ENCODE results near the gene CLCA4. TPM values are rescaled to one million over a fixed set of nuclear protein-coding genes. Genes with fewer than 3 reads are reported as not detected.

The CLCA4 gene
- total and polyA plus RNA-seq, 2 of the 4 experiments (the other 2 are of a cell fraction): not detected

- no peak overlapping the region for H4K91ac ChIP-seq (ENCODE audit: insufficient read depth, low read depth, low read length)
- intact Hi-C loops (cut with micrococcal nuclease) (no loop called here), in situ Hi-C loops (cut with MboI; ENCODE audit: low sequenced_read_pairs) (no loop called here), dilution Hi-C loops (cut with HindIII; ENCODE audit: low sequenced_read_pairs, unreplicated experiment) (no loop called here)
- DNase-seq (no peak), ATAC-seq (ENCODE audit: low read depth) (no peak)
- H3K9ac ChIP-seq (ENCODE audit: low read depth, low read length): no peak overlapping the region
- no peak overlapping the region for H2BK20ac ChIP-seq (ENCODE audit: low read depth, low read length)
- H3K4ac ChIP-seq (ENCODE audit: low read depth, low read length): no peak overlapping the region
- WGBS, 2 experiments (ENCODE audit: extremely low coverage in 2 of 2, insufficient read length in 1 of 2): 53% methylated on average over 4 of the region's 5 CpGs; no CpG with 5 or more reads in 1 of the 2 experiments
- H3K79me1 ChIP-seq (ENCODE audit: low read depth in 1 of 2, low read length in 2 of 2): no peaks in the 10 kb centered on the region
- H3K4me1 ChIP-seq (ENCODE audit: control insufficient read depth, insufficient read depth, low read length): no peaks in the 10 kb centered on the region
- CTCF ChIA-PET: no interaction called here
- H3K4me2 ChIP-seq (ENCODE audit: low read depth, low read length): no peak overlapping the region
- no peaks in the 10 kb centered on the region for H4K20me1 ChIP-seq (ENCODE audit: insufficient read depth, low read length)
- no TSS peak for BruUV-seq (replicated peaks)
- no peak overlapping the region for H2AFZ ChIP-seq (replicated peaks; ENCODE audit: low read length, poor library complexity)
- no peak overlapping the region for H3K14ac ChIP-seq (replicated peaks; ENCODE audit: low read depth, low read length)
- TF ChIP-seq BHLHE40 (IDR thresholded peaks at IDR 0.05; ENCODE audit: low read depth, low read length): no peak
- no peak for TF ChIP-seq CHD1 (IDR thresholded peaks at IDR 0.05; ENCODE audit: low read depth, low read length)
- H3K4me3 ChIP-seq (ENCODE audit: insufficient read depth, low read depth, low read length): no peak overlapping the region
- no peak overlapping the region for H3K23ac ChIP-seq (ENCODE audit: low read depth, low read length)
- no peak overlapping the region for H2BK5ac ChIP-seq (ENCODE audit: low read depth, low read length, poor library complexity, severe bottlenecking)
- H2AK9ac ChIP-seq (replicated peaks; ENCODE audit: low read depth, low read length, poor library complexity): no peak overlapping the region
- H2AK5ac ChIP-seq (ENCODE audit: low read depth, low read length): no peak overlapping the region
- H3K56ac ChIP-seq (ENCODE audit: extremely low read depth, insufficient read depth, low read length): no peak overlapping the region
- H3K36me3 ChIP-seq (ENCODE audit: control insufficient read depth, insufficient read depth, low read length): no peaks in the 10 kb centered on the region
- POLR2A ChIA-PET (ENCODE audit: unreplicated experiment): no interaction called here
- H2BK15ac ChIP-seq (ENCODE audit: low read depth, low read length): no peak overlapping the region
- no peaks in the 10 kb centered on the region for H3K9me1 ChIP-seq (ENCODE audit: insufficient read depth, low read length)
- no peak overlapping the region for H3K18ac ChIP-seq (ENCODE audit: low read depth, low read length)
- no peak overlapping the region for H4K5ac ChIP-seq (ENCODE audit: low read depth, low read length)
- no peak overlapping the region for H3K27ac ChIP-seq (ENCODE audit: insufficient read depth, low read length)
- no peaks in the 10 kb centered on the region for H3K9me3 ChIP-seq (ENCODE audit: control insufficient read depth, insufficient read depth, low read length)
- H4K8ac ChIP-seq (ENCODE audit: low read depth in 2 of 2, low read length in 2 of 2): no peak overlapping the region
- no peak overlapping the region for H2BK120ac ChIP-seq (ENCODE audit: low read depth, low read length)
- H3K27me3 ChIP-seq (ENCODE audit: control insufficient read depth, insufficient read depth, low read length): peaks cover 1% of the 10 kb centered on the region; the same call in 1 of the 2 replicates
Observed at GRCh38 chr1:86538775-86539174, 8.1 kb upstream of the CLCA4 start.
